Measurements from ENCODE around the gene SLC25A22. TPM values are rescaled to one million over a fixed set of nuclear protein-coding genes. Genes with fewer than 3 reads are reported as not detected.

The SLC25A22 gene
- polyA plus RNA-seq (ENCODE audit: insufficient read length in 4 of 4), result 10 to 100 TPM; 12.3 to 22.0 (median 14.1) TPM

GRCh38 chr11:798093-798713 lies at the start of gene SLC25A22:
Gene SLC25A22, minus strand, starts transcription at chr11:798281. Its CDS starts 3,275 bp downstream, at chr11:795006.
- DNase-seq (ENCODE audit: low read depth in 4 of 4, low spot score in 3 of 4), result peak in 1 of 4 donors; percentile 66

GRCh38 chr11:847876-848275 lies 49.8 kb upstream of the SLC25A22 start:
- DNase-seq (ENCODE audit: low read depth in 4 of 4, low spot score in 3 of 4), result no peak

- no peak for DNase-seq (ENCODE audit: low read depth in 4 of 4, low spot score in 3 of 4)
These were observed 48.5 kb upstream of the SLC25A22 start for GRCh38 chr11:846496-847098.

DNA sequence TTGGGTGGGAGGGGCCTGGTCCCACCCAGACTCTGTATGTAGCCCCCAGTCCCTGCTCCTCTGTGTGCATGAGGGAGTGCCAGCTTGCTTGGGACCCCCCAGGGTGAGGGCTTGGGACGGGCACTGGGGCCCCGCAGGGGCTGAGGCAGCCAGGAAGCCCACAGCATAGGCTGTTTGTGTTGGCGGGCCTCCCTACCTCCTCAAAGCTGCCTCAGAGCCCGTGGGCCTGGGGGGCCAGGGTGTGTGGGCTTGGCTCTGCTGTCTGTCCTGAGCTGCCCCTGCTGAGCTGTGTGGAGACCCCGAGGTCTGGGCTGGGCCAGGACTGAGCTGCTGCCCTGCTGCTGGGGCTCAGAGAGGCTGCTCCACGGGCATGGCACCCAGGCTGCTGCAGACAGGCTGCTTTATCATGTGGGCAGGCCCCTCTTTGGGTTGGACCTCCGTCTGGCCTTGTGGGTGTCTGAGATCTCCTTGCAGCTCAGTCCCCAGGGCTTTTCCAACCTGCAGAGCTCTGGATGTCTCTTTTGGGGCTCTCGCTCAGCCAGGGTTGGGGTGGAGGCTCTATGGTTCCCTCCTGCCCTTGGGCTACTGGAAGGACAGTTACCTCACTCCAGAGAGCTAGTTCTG lies 47.9 kb upstream of the SLC25A22 start:
- DNase-seq (ENCODE audit: low read depth in 4 of 4, low spot score in 3 of 4), result no peak

GRCh38 chr11:844693-845644 lies 46.9 kb upstream of the SLC25A22 start:
- peak in 1 of 4 donors; percentile 75 for DNase-seq (ENCODE audit: low read depth in 4 of 4, low spot score in 3 of 4)

- no peak for DNase-seq (ENCODE audit: low read depth in 4 of 4, low spot score in 3 of 4)
These were observed 46.0 kb upstream of the SLC25A22 start for GRCh38 chr11:843818-844692.

- no peak for DNase-seq (ENCODE audit: low read depth in 4 of 4, low spot score in 3 of 4)
These were observed 45.1 kb upstream of the SLC25A22 start for GRCh38 chr11:843086-843734.

DNA sequence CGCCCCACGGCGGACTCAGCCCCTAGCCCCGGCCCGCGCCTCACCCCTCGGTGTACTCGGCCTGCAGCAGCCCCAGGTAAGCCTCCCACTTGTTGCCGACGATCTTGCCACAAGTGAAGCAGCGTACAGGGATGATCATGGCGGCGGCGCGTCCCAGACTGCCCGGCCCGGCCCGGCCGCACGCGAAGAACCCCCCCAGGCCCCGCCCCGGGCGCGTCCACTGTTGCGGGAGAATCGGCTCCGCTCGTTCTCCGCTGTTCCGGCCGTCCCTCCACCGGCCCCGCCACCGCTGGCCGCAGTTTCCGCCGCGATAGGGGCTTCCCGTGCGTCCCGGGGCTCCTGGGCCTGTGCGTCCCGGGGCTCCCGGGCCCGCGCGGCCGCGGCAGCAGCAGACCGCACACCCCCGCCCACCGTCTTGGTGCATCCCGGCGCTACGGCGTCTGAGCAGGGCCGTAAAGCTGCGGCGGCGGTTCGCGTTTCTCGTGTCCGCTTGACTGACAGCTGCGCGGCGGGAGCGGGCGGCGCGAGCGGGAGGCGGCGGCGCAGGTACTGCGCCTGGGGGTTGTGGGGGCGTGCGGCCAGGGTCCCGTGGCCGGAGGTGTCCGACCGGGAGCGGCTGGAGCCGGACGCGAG lies 44.4 kb upstream of the SLC25A22 start, which contains the start of the genes POLR2L and TSPAN4:
TSS of gene POLR2L (minus strand) at position 160 of the 633 bp plus-strand sequence. CDS start at position 139, 21 bp downstream.
TSS of gene TSPAN4 (plus strand) at position 483 of the 633 bp plus-strand sequence. CDS start 7,453 bp downstream, outside the sequence.
- DNase-seq (ENCODE audit: low read depth in 4 of 4, low spot score in 3 of 4), result no peak

- no peak for DNase-seq (ENCODE audit: low read depth in 4 of 4, low spot score in 3 of 4)
These were observed 43.9 kb upstream of the SLC25A22 start for GRCh38 chr11:841981-842369.

DNA sequence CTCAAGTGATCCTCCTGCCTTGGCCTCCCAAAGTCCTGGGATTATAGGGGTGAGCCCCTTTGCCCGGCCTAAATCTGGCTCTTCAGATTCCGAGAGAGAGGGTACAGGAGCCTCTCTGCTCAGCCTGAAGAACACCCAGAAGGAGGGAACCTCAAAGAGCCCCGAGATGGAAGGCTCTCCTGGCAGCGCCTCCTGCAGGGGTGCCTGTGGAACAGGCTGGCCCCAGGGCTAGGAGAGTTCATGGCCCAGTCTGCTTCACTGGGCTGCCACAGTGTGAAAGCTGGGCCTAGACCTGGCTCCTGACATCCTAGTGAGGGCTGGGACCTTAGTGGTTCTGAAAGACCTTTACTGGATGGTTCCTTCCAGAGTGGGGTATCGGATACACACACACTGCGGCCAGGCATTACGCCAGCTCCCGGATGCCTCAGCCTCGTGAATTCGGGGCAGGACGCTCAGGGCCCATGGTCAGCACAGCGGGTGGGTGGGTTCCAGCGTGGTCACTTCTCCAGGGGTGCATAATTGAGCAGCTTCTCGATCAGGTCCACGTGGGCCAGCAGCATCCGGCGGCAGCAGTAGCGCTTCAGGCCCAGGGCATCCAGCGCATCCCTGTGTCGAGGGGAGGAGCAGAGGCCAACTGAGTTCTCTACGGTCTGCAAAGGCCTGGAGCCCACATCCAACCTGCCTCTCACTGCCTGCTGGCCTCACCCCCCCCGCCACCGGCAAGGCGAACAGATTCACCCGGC lies 42.0 kb upstream of the SLC25A22 start:
- no peak for DNase-seq (ENCODE audit: low read depth in 4 of 4, low spot score in 3 of 4)

DNA sequence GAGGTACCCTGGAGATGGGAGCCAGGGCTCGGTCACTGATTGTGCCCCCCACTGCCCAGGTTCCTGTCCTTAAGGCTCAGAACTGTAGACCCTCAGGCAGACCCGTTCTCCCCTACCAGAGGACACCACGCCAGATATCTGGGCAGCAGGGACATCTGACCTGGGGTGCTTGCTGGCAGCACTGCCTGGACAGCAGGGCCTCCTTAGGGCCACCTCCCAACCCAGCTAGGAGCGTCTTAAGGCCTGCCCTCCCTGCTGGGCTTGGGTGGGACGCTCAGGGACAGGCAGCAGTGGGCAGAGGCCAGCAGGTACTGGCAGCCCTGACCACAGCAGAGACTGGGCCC lies 41.2 kb upstream of the SLC25A22 start:
- DNase-seq (ENCODE audit: low read depth in 4 of 4, low spot score in 3 of 4), result no peak

GRCh38 chr11:838441-839279 lies 40.6 kb upstream of the SLC25A22 start:
- DNase-seq (ENCODE audit: low read depth in 4 of 4, low spot score in 3 of 4), result no peak

DNA sequence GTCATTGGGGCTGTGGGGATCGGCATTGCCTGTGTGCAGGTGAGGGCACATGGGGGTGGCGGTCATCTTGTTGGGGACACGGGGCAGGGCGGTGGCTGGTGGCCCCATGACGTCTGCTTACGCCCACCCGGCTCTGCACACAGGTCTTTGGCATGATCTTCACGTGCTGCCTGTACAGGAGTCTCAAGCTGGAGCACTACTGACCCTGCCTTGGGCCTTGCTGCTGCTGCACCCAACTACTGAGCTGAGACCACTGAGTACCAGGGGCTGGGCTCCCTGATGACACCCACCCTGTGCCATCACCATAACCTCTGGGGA lies 39.9 kb upstream of the SLC25A22 start:
- DNase-seq (ENCODE audit: low read depth in 4 of 4, low spot score in 3 of 4), result no peak

DNA sequence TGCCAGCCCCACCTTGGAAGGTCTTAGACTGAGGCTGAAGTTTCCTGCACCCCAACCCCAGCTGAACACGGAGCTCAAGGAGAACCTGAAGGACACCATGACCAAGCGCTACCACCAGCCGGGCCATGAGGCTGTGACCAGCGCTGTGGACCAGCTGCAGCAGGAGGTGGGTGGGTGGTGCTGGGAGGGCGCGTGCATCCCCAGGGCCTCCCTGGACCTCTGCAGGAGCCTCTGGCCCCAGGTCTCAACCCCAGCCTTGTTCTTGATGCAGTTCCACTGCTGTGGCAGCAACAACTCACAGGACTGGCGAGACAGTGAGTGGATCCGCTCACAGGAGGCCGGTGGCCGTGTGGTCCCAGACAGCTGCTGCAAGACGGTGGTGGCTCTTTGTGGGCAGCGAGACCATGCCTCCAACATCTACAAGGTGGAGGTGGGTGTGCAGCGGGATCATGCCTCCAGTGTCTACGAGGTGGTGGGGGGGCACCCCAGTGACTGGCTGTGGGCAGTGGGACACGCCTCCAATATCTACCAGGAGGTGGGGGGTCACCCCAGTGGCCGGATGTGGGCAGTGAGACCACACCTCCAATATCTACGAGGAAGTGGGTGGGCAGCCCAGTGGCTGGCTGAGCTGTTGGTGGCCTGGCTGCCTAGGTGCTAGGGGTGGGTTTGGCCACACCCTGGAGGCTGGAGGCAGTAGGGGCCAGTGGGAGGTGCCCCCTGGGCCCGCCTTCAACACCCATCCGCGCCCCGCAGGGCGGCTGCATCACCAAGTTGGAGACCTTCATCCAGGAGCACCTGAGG lies 39.3 kb upstream of the SLC25A22 start:
- no peak for DNase-seq (ENCODE audit: low read depth in 4 of 4, low spot score in 3 of 4)

- no peak for DNase-seq (ENCODE audit: low read depth in 4 of 4, low spot score in 3 of 4)
These were observed 38.6 kb upstream of the SLC25A22 start for GRCh38 chr11:836700-837099.

DNA sequence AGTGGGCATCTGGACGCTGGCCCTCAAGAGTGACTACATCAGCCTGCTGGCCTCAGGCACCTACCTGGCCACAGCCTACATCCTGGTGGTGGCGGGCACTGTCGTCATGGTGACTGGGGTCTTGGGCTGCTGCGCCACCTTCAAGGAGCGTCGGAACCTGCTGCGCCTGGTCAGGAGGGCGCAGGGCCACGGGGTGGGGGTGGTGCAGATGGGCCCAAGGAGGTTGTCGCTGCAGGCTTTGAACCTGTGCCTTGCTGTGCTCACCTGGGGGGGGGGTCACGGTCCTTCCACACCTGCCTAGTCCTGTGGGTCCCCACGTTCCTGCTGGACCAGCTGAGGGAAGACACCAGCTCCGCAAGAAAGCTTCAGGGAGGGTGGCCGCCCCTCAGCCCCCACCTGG lies 38.2 kb upstream of the SLC25A22 start:
- no peak for DNase-seq (ENCODE audit: low read depth in 4 of 4, low spot score in 3 of 4)

Measured in left renal pelvis (tissue), 4 donors.